H9 (cell line): ENCODE measurements around the gene SAMMSON. TPM values are rescaled to one million over a fixed set of nuclear protein-coding genes. Genes with fewer than 3 reads are reported as not detected.

Source experiments
- DNase-seq: peaks from one replicate; pipeline ENCODE4 v3.0.0-alpha.2; 2017
- H2AFZ ChIP-seq: one replicate; pipeline ENCODE4 v1.6.1; 2013; ENCODE audit warnings: mild to moderate bottlenecking, low read length, control low read depth, moderate library complexity
- H2AK5ac ChIP-seq: 2 replicates; pipeline ENCODE4 v1.6.1; 2013; ENCODE audit warnings: low read length, control low read depth, mixed read lengths; ENCODE audit not compliant: insufficient read length
- H2BK120ac ChIP-seq: one replicate; pipeline ENCODE4 v1.6.1; 2013; ENCODE audit warnings: low read depth, mild to moderate bottlenecking, low read length, control low read depth, inconsistent platforms; ENCODE audit not compliant: poor library complexity, severe bottlenecking
- H2BK12ac ChIP-seq: 2 replicates; pipeline ENCODE4 v1.6.1; 2013; ENCODE audit warnings: low read length, control low read depth, mixed read lengths, low read depth; ENCODE audit not compliant: insufficient read length
- H2BK15ac ChIP-seq: 2 replicates; pipeline ENCODE4 v1.6.1; 2013; ENCODE audit warnings: low read depth, low read length, control low read depth
- H2BK20ac ChIP-seq: one replicate; pipeline ENCODE4 v1.6.1; 2013; ENCODE audit warnings: low read depth, mild to moderate bottlenecking, low read length, control low read depth, inconsistent platforms; ENCODE audit not compliant: poor library complexity, severe bottlenecking
- H2BK5ac ChIP-seq: 2 replicates; pipeline ENCODE4 v1.6.1; 2013; ENCODE audit warnings: low read length, control low read depth, mixed read lengths; ENCODE audit not compliant: insufficient read length
- H3K14ac ChIP-seq: 2 replicates; pipeline ENCODE4 v1.6.1; 2013; ENCODE audit warnings: low read length, control low read depth; ENCODE audit not compliant: insufficient read depth
- H3K18ac ChIP-seq: 2 replicates; pipeline ENCODE4 v1.6.1; 2013; ENCODE audit warnings: low read depth, mild to moderate bottlenecking, mixed read lengths, low read length, control low read depth; ENCODE audit not compliant: insufficient read length
- H3K23ac ChIP-seq: 2 replicates; pipeline ENCODE4 v1.6.1; 2013; ENCODE audit warnings: low read length, control low read depth, mixed read lengths, low read depth; ENCODE audit not compliant: insufficient read length
- H3K23me2 ChIP-seq: 2 replicates; pipeline ENCODE4 v1.6.1; 2013; ENCODE audit warnings: low read depth, mild to moderate bottlenecking, mixed read lengths, low read length, control low read depth; ENCODE audit not compliant: insufficient read length, poor library complexity, severe bottlenecking
- H3K27ac ChIP-seq: 2 replicates; pipeline ENCODE4 v1.5.1; 2013; ENCODE audit warnings: low read length, control low read depth, mixed read lengths, low read depth; ENCODE audit not compliant: insufficient read length
- H3K27me3 ChIP-seq: 2 replicates; pipeline ENCODE4 v1.6.1; 2013; ENCODE audit warnings: low read length, control low read depth, inconsistent platforms; ENCODE audit not compliant: insufficient read depth
- H3K4ac ChIP-seq: 2 replicates; pipeline ENCODE4 v1.6.1; 2013; ENCODE audit warnings: low read depth, mild to moderate bottlenecking, control low read depth, inconsistent platforms, low read length, moderate library complexity
- H3K4me1 ChIP-seq: 2 replicates; pipeline ENCODE4 v1.6.1; 2013; ENCODE audit warnings: low read length, control low read depth, inconsistent platforms; ENCODE audit not compliant: insufficient read depth
- H3K4me2 ChIP-seq: 2 replicates; pipeline ENCODE4 v1.6.1; 2013; ENCODE audit warnings: low read length, control low read depth, mixed read lengths; ENCODE audit not compliant: insufficient read length, insufficient read depth
- H3K56ac ChIP-seq: 2 replicates; pipeline ENCODE4 v1.6.1; 2013; ENCODE audit warnings: low read depth, mild to moderate bottlenecking, mixed read lengths, low read length, control low read depth; ENCODE audit not compliant: insufficient read length
- H3K79me1 ChIP-seq: 2 replicates; pipeline ENCODE4 v1.6.1; 2013; ENCODE audit warnings: low read depth, mild to moderate bottlenecking, moderate library complexity, low read length, control low read depth, inconsistent platforms; ENCODE audit not compliant: insufficient read depth, poor library complexity, severe bottlenecking
- H3K79me2 ChIP-seq: 2 replicates; pipeline ENCODE4 v1.6.1; 2013; ENCODE audit warnings: low read length, control low read depth, inconsistent platforms; ENCODE audit not compliant: insufficient read depth
- H3K9ac ChIP-seq: 2 replicates; pipeline ENCODE4 v1.6.1; 2013; ENCODE audit warnings: low read length, control low read depth, mixed read lengths; ENCODE audit not compliant: insufficient read length; ENCODE audit errors: extremely low read depth
- H3K9me3 ChIP-seq: one replicate; pipeline ENCODE4 v1.6.1; 2013; ENCODE audit warnings: low read depth, low read length, inconsistent platforms; ENCODE audit not compliant: control insufficient read depth
- H3T11ph ChIP-seq: one replicate; pipeline ENCODE4 v1.6.1; 2013; ENCODE audit warnings: mild to moderate bottlenecking, low read length, control low read depth, inconsistent platforms
- H4K20me1 ChIP-seq: one replicate; pipeline ENCODE4 v1.6.1; 2013; ENCODE audit not compliant: control insufficient read depth, insufficient read length, insufficient read depth
- H4K5ac ChIP-seq: 2 replicates; pipeline ENCODE4 v1.6.1; 2013; ENCODE audit warnings: low read depth, mild to moderate bottlenecking, mixed read lengths, low read length, control low read depth; ENCODE audit not compliant: insufficient read length
- H4K8ac ChIP-seq: replicated peaks from 2 replicates; pipeline ENCODE4 v1.6.1; 2013; ENCODE audit warnings: low read length, control low read depth, mixed read lengths, low read depth; ENCODE audit not compliant: insufficient read length
- H4K91ac ChIP-seq: 2 replicates; pipeline ENCODE4 v1.6.1; 2013; ENCODE audit warnings: low read depth, mild to moderate bottlenecking, moderate library complexity, mixed read lengths, low read length, control low read depth; ENCODE audit not compliant: insufficient read length
- H3K27ac Mint-ChIP-seq, 3 experiments: 2 replicates in 2 of 3; 3 replicates in 1 of 3; pipeline ENCODE4 v1.8.0; 2020 to 2021; ENCODE audit warnings: mixed read lengths in 3 of 3, mild to moderate bottlenecking in 1 of 3, moderate library complexity in 1 of 3
- H3K27me3 Mint-ChIP-seq: 2 replicates; pipeline ENCODE4 v1.8.0; 2021; ENCODE audit warnings: low read depth, mild to moderate bottlenecking, moderate library complexity, mixed read lengths
- H3K36me3 Mint-ChIP-seq, 3 experiments: 2 replicates in 2 of 3; 3 replicates in 1 of 3; pipeline ENCODE4 v1.8.0; 2020 to 2021; ENCODE audit warnings: low read depth in 3 of 3, mixed read lengths in 3 of 3; ENCODE audit not compliant: insufficient read depth in 1 of 3
- H3K4me1 Mint-ChIP-seq, 2 experiments: 2 replicates each; pipeline ENCODE4 v1.8.0; 2020; ENCODE audit warnings: mixed read lengths in 2 of 2
- H3K4me3 Mint-ChIP-seq, 2 experiments: 2 replicates in 1 of 2; 3 replicates in 1 of 2; pipeline ENCODE4 v1.8.0; 2020 to 2021; ENCODE audit warnings: mild to moderate bottlenecking in 2 of 2, mixed read lengths in 2 of 2, moderate library complexity in 1 of 2
- H3K9me3 Mint-ChIP-seq, 2 experiments: 2 replicates in 1 of 2; 3 replicates in 1 of 2; pipeline ENCODE4 v1.8.0; 2020; ENCODE audit warnings: mild to moderate bottlenecking in 2 of 2, mixed read lengths in 2 of 2, moderate library complexity in 1 of 2
- CTCF ChIP-seq: fragments of 200-600 bp; sonication (generic); conservative IDR thresholded peaks from 3 replicates; pipeline ENCODE4 v1.8.0; 2021; ENCODE audit warnings: antibody characterized with exemption, mild to moderate bottlenecking
- WGBS: extraction: QIAGEN DNeasy Blood & Tissue Kit; methylation state at CpG from one replicate; pipeline ENCODE4 v1.1.7; 2013; ENCODE audit warnings: missing lambda C conversion rate, low lambda C conversion rate, mixed read lengths; ENCODE audit not compliant: insufficient read length; ENCODE audit errors: extremely low coverage; 5-methylcytosine and 5-hydroxymethylcytosine counted together
- total RNA-seq: library from RNA; stranded (reverse); gene quantifications from 2 replicates; pipeline ENCODE4 v1.2.1, GENCODE V29; 2021

SAMMSON gene
- total RNA-seq, 1 experiment from 2014 or later, result not detected

GRCh38 chr3:69967156-69967555, 32.4 kb upstream of the SAMMSON start:
- H3K9me3 ChIP-seq, result no peaks in the 10 kb centered on the region
- no peaks in the 10 kb centered on the region for H3K79me1 ChIP-seq
- no peaks in the 10 kb centered on the region for H3K27me3 ChIP-seq
- H3T11ph ChIP-seq, result no peak overlapping the region
- no peak overlapping the region for H2BK120ac ChIP-seq
- no peak overlapping the region for H2BK20ac ChIP-seq
- H2BK5ac ChIP-seq, result no peak overlapping the region
- no peak overlapping the region for H3K4me2 ChIP-seq
- no peak overlapping the region for H3K27ac Mint-ChIP-seq
- no peak overlapping the region for H2AFZ ChIP-seq
- H4K5ac ChIP-seq, result no peak overlapping the region
- H3K23me2 ChIP-seq, result peaks cover 2% of the 10 kb centered on the region
- WGBS, result no CpG with 5 or more reads among the region's 6 CpGs
- no peaks in the 10 kb centered on the region for H3K79me2 ChIP-seq
- H4K20me1 ChIP-seq, result no peaks in the 10 kb centered on the region
- H3K9me3 Mint-ChIP-seq, result no peaks in the 10 kb centered on the region
- no peak overlapping the region for H3K14ac ChIP-seq
- no peak overlapping the region for H2BK12ac ChIP-seq
- no peak overlapping the region for H2AK5ac ChIP-seq
- no peak for TF ChIP-seq CTCF
- H3K4me1 Mint-ChIP-seq, result no peaks in the 10 kb centered on the region
- H4K91ac ChIP-seq, result no peak overlapping the region
- H3K4ac ChIP-seq, result no peak overlapping the region
- no peak overlapping the region for H3K23ac ChIP-seq
- no peak overlapping the region for H3K4me3 Mint-ChIP-seq
- H2BK15ac ChIP-seq, result no peak overlapping the region
- no peak overlapping the region for H3K18ac ChIP-seq
- no peaks in the 10 kb centered on the region; the same call in 1 of the 2 replicates for H3K4me1 ChIP-seq
- no peak for DNase-seq
- H3K36me3 Mint-ChIP-seq, result no peaks in the 10 kb centered on the region
- no peak overlapping the region for H3K9ac ChIP-seq
- H3K27me3 Mint-ChIP-seq, result no peaks in the 10 kb centered on the region
- H4K8ac ChIP-seq, result no peak overlapping the region
- no peak overlapping the region for H3K27ac ChIP-seq
- no peak overlapping the region for H3K56ac ChIP-seq
